ENCODE measurements around the gene MBOAT1. TPM values are rescaled to one million over a fixed set of nuclear protein-coding genes. Genes with fewer than 3 reads are reported as not detected.

MBOAT1 gene
- total and polyA plus RNA-seq, 2 of the 13 experiments (the other 11 are each of a cell fraction or from before 2014, with no cell fraction given): not detected

DNA sequence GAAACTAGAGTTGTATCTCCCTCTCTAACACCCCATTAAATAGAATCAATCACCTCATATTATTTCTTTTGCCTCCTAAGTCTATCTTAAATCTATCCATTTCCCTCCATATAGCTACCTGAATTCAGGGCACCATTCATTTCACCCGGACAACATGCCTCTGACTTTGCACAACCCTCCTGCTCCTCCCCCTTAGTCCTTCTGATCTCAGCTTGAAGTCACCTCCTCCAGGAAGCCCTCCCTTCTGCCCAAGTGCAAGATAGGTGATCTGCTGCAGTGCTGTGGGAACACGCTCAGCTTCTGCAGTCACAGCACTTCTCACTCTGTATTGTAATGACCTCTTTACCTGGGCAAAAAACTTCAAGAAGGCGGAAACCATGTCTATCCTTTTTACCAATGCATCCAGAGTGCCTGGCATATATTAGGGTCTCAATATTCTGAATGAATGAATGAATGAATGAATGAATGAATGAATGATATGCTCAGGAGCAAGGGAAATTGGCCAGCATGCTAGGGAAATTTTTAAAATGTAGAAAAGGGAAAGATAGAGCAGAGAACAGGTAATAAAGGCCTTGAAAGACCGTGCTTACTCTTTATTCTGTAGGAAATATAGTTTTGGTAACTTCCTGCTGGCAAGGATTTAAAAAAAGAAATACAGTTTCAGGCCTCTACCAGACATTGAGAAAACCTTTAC lies 41.7 kb downstream of the MBOAT1 start (continued):
- no peak for TF ChIP-seq CCAR2 (optimal IDR thresholded peaks at IDR 0.05; ENCODE audit: low read depth, low read length)

DNA sequence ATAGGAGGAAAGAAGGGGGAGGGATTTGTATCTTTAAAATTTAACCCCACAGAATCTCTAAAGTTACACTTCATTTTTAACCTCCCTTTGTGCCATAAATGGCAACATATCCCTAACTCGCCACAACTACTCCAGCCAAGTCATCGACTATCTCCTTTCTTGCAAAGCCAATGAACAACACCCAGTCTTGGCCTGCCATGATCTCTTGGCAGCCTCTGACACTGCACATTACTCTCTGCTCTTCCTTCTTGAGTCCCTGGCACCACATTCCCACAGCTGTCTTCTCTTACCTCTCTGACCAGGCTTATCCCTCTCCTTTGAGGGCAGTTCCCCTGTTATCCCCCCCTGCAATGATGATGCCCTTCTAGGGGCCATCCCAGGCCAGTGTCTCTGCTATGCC lies 42.5 kb downstream of the MBOAT1 start:
- ATAC-seq (no peak), FAIRE-seq (no peak), DNase-seq (ENCODE audit: low spot score) (no peak)
- no TSS peak for BruUV-seq (replicated peaks)
- Histone ChIP-seq H3K9me3 (ENCODE audit: low read length) (no peaks in the 10 kb centered on the region), H3K79me2 (ENCODE audit: insufficient read depth, low read length) (no peaks in the 10 kb centered on the region), H3K27me3 (ENCODE audit: control insufficient read depth in 1 of 2, insufficient read depth in 2 of 2, low read length in 2 of 2) (peaks cover 0 to 2% of the 10 kb centered on the region in 2 experiments; a peak in 1 of 5 replicates), H3K4me1 (ENCODE audit: insufficient read depth, low read length) (no peaks in the 10 kb centered on the region), H3K4me3 (replicated peaks in 1 of 3; ENCODE audit: insufficient read depth in 1 of 3, low read depth in 2 of 3, low read length in 3 of 3) (no peak overlapping the region), H4K20me1 (ENCODE audit: insufficient read depth, low read length) (no peaks in the 10 kb centered on the region), H3K4me2 (ENCODE audit: low read depth, low read length) (no peak overlapping the region), H2AFZ (ENCODE audit: low read length) (no peak overlapping the region), H3K9ac (ENCODE audit: insufficient read depth, low read depth, low read length) (no peak overlapping the region), H3K27ac (ENCODE audit: extremely low read length, insufficient read depth, low read length) (no peak overlapping the region), H3K36me3 (replicated peaks in 1 of 2; ENCODE audit: control insufficient read depth in 1 of 2, insufficient read depth in 2 of 2, low read length in 2 of 2) (no peaks in the 10 kb centered on the region)
- ChIA-PET CTCF (ENCODE audit: low intra/inter-chr PET ratio, low total read pairs) (no interaction called here), POLR2A (no interaction called here)
- intact Hi-C loops (cut with micrococcal nuclease; ENCODE audit: unreplicated experiment): no loop called here
- in situ Hi-C loops (cut with HindIII; ENCODE audit: extremely low pct_ligation_motif_present, low pct_unique_long_range_greater_than_20kb): no loop called here
- WGBS (ENCODE audit: low lambda C conversion rate): 15% methylated on average over 2 of the region's 2 CpGs
- TF ChIP-seq ZFP1 (CRISPR knock-in tag; IDR thresholded peaks at IDR 0.05): no peak
- no peak for TF ChIP-seq ZBTB26 (CRISPR knock-in tag; IDR thresholded peaks at IDR 0.05; ENCODE audit: borderline replicate concordance)
- TF ChIP-seq ELK4 (CRISPR knock-in tag; IDR thresholded peaks at IDR 0.05; ENCODE audit: borderline replicate concordance): no peak
- no peak for TF ChIP-seq ZNF720 (CRISPR knock-in tag; IDR thresholded peaks at IDR 0.05)
- TF ChIP-seq, protein P1, sequence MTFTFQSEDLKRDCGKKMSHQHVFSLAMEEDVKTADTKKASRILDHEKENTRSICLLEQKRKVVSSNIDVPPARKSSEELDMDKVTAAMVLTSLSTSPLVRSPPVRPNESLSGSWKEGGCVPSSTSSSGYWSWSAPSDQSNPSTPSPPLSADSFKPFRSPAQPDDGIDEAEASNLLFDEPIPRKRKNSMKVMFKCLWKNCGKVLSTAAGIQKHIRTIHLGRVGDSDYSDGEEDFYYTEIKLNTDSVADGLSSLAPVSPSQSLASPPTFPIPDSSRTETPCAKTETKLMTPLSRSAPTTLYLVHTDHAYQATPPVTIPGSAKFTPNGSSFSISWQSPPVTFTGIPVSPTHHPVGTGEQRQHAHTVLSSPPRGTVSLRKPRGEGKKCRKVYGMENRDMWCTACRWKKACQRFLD (CRISPR knock-in tag; IDR thresholded peaks at IDR 0.05; ENCODE audit: borderline replicate concordance): no peak
- no peak for TF ChIP-seq ZNF850 (CRISPR knock-in tag; conservative IDR thresholded peaks at IDR 0.05)
- TF ChIP-seq EED (CRISPR knock-in tag; IDR thresholded peaks at IDR 0.05): no peak
- no peak for TF ChIP-seq ZNF121 (CRISPR knock-in tag; IDR thresholded peaks at IDR 0.05)
- no peak for TF ChIP-seq RBFOX2 (IDR thresholded peaks at IDR 0.05; ENCODE audit: low read depth, low read length)
- TF ChIP-seq ZSCAN12 (CRISPR knock-in tag; IDR thresholded peaks at IDR 0.05): no peak
- TF ChIP-seq DMAP1 (CRISPR knock-in tag; IDR thresholded peaks at IDR 0.05): no peak
- no peak for TF ChIP-seq PPARG (CRISPR knock-in tag; conservative IDR thresholded peaks at IDR 0.05)
- TF ChIP-seq ZNF768 (CRISPR knock-in tag; IDR thresholded peaks at IDR 0.05): no peak
- TF ChIP-seq FOSL2 (CRISPR knock-in tag; IDR thresholded peaks at IDR 0.05): no peak
- TF ChIP-seq, protein P2, sequence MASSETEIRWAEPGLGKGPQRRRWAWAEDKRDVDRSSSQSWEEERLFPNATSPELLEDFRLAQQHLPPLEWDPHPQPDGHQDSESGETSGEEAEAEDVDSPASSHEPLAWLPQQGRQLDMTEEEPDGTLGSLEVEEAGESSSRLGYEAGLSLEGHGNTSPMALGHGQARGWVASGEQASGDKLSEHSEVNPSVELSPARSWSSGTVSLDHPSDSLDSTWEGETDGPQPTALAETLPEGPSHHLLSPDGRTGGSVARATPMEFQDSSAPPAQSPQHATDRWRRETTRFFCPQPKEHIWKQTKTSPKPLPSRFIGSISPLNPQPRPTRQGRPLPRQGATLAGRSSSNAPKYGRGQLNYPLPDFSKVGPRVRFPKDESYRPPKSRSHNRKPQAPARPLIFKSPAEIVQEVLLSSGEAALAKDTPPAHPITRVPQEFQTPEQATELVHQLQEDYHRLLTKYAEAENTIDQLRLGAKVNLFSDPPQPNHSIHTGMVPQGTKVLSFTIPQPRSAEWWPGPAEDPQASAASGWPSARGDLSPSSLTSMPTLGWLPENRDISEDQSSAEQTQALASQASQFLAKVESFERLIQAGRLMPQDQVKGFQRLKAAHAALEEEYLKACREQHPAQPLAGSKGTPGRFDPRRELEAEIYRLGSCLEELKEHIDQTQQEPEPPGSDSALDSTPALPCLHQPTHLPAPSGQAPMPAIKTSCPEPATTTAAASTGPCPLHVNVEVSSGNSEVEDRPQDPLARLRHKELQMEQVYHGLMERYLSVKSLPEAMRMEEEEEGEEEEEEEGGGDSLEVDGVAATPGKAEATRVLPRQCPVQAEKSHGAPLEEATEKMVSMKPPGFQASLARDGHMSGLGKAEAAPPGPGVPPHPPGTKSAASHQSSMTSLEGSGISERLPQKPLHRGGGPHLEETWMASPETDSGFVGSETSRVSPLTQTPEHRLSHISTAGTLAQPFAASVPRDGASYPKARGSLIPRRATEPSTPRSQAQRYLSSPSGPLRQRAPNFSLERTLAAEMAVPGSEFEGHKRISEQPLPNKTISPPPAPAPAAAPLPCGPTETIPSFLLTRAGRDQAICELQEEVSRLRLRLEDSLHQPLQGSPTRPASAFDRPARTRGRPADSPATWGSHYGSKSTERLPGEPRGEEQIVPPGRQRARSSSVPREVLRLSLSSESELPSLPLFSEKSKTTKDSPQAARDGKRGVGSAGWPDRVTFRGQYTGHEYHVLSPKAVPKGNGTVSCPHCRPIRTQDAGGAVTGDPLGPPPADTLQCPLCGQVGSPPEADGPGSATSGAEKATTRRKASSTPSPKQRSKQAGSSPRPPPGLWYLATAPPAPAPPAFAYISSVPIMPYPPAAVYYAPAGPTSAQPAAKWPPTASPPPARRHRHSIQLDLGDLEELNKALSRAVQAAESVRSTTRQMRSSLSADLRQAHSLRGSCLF (CRISPR knock-in tag; IDR thresholded peaks at IDR 0.05; ENCODE audit: borderline replicate concordance): no peak

Measured in HepG2 (cell line).